Measurements from ENCODE around the gene PLEKHJ1.

PLEKHJ1 gene

GRCh38 chr19:2234996-2235380 is 1.1 kb downstream of the PLEKHJ1 start:
- no peak for DNase-seq

- DNase-seq: no peak
These were observed 2.4 kb downstream of the PLEKHJ1 start for GRCh38 chr19:2233601-2234280.

- no peak for DNase-seq
These were observed 3.6 kb downstream of the PLEKHJ1 start for GRCh38 chr19:2232286-2233151.

GRCh38 chr19:2231621-2232221 is 4.4 kb downstream of the PLEKHJ1 start:
- no peak for DNase-seq

GRCh38 chr19:2230807-2231533 is 5.2 kb downstream of the PLEKHJ1 start:
- no peak for DNase-seq

- DNase-seq: no peak
These were observed 6.0 kb downstream of the PLEKHJ1 start for GRCh38 chr19:2230033-2230531.

GRCh38 chr19:2229103-2230032 is 6.8 kb downstream of the PLEKHJ1 start:
- no peak for DNase-seq

GRCh38 chr19:2228157-2229030 is 7.7 kb downstream of the PLEKHJ1 start:
- DNase-seq: no peak

GRCh38 chr19:2227415-2228156 is 8.5 kb downstream of the PLEKHJ1 start:
- DNase-seq: no peak

- no peak for DNase-seq
These were observed 9.2 kb downstream of the PLEKHJ1 start for GRCh38 chr19:2226840-2227360.

- DNase-seq: no peak
These were observed 9.9 kb downstream of the PLEKHJ1 start for GRCh38 chr19:2226051-2226839.

GRCh38 chr19:2225415-2226050 is 10.6 kb downstream of the PLEKHJ1 start:
- DNase-seq: no peak

GRCh38 chr19:2224754-2225349 is 11.3 kb downstream of the PLEKHJ1 start:
- no peak for DNase-seq

GRCh38 chr19:2223959-2224358 is 12.2 kb downstream of the PLEKHJ1 start:
- no peak for DNase-seq

GRCh38 chr19:2223391-2223790 is 12.7 kb downstream of the PLEKHJ1 start:
- no peak for DNase-seq

GRCh38 chr19:2221918-2222317 is 14.2 kb downstream of the PLEKHJ1 start:
- no peak for DNase-seq

GRCh38 chr19:2221250-2221831 is 14.8 kb downstream of the PLEKHJ1 start:
- DNase-seq: no peak

GRCh38 chr19:2219726-2220125 is 16.4 kb downstream of the PLEKHJ1 start:
- DNase-seq: no peak

Data from activated naive CD4-positive, alpha-beta T cell treated with anti-CD3 and anti-CD28 coated beads, Interleukin-2, amount 50 U/mL, for 16 hours (primary cell).